HepG2 (cell line): ENCODE measurements around the gene MDP1. TPM values are rescaled to one million over a fixed set of nuclear protein-coding genes. Genes with fewer than 3 reads are reported as not detected.

Experiments used
- DPF2 ChIP-seq: sonication (generic); formaldehyde crosslinking; IDR thresholded peaks from 2 replicates; pipeline ENCODE4 v1.4.0; 2020; ENCODE audit warnings: mild to moderate bottlenecking, low read depth, missing genetic modification reagents, borderline replicate concordance
- GABPB1 ChIP-seq: IDR thresholded peaks from 2 replicates; pipeline ENCODE4 v1.6.1; 2016; ENCODE audit warnings: mild to moderate bottlenecking, missing genetic modification reagents, moderate library complexity, missing compliant biosample characterization
- HNRNPH1 ChIP-seq: fragments of 200-400 bp; formaldehyde crosslinking; optimal IDR thresholded peaks from 2 replicates; pipeline ENCODE3; 2017; ENCODE audit warnings: mild to moderate bottlenecking, low read depth, low read length
- HOMEZ ChIP-seq: IDR thresholded peaks from 2 replicates; pipeline ENCODE4 v1.6.1; 2016; ENCODE audit warnings: low read depth
- MEF2D ChIP-seq: sonication (generic); formaldehyde crosslinking; IDR thresholded peaks from 2 replicates; pipeline ENCODE4 v1.5.1; 2020; ENCODE audit warnings: mild to moderate bottlenecking, missing genetic modification reagents
- MTA3 ChIP-seq: sonication (generic); formaldehyde crosslinking; IDR thresholded peaks from 2 replicates; pipeline ENCODE4 v1.4.0; 2020; ENCODE audit warnings: missing genetic modification reagents
- PLRG1 ChIP-seq: fragments of 450-650 bp; conservative IDR thresholded peaks from 2 replicates; pipeline ENCODE4 v1.6.1; 2016
- RERE ChIP-seq: IDR thresholded peaks from 2 replicates; pipeline ENCODE4 v1.6.1; 2016; ENCODE audit warnings: low read depth, missing genetic modification reagents, missing compliant biosample characterization
- THAP11 ChIP-seq: IDR thresholded peaks from 2 replicates; pipeline ENCODE4 v1.6.1; 2016; ENCODE audit warnings: missing biosample characterization, missing genetic modification reagents
- ZBED4 ChIP-seq: sonication (generic); formaldehyde crosslinking; IDR thresholded peaks from 2 replicates; pipeline ENCODE4 v1.4.0; 2020; ENCODE audit warnings: missing genetic modification reagents, borderline replicate concordance
- ZFP91 ChIP-seq: sonication (generic); formaldehyde crosslinking; IDR thresholded peaks from 2 replicates; pipeline ENCODE4 v1.9.0; 2022; ENCODE audit warnings: missing genetic modification reagents, mild to moderate bottlenecking, borderline replicate concordance
- ZNF256 ChIP-seq: sonication (generic); formaldehyde crosslinking; conservative IDR thresholded peaks from 2 replicates; pipeline ENCODE4 v1.4.0; 2020; ENCODE audit warnings: missing genetic modification reagents
- ZNF263 ChIP-seq: sonication (generic); formaldehyde crosslinking; IDR thresholded peaks from 2 replicates; pipeline ENCODE4 v1.4.0; 2020; ENCODE audit warnings: missing genetic modification reagents
- ZNF451 ChIP-seq: sonication (generic); formaldehyde crosslinking; IDR thresholded peaks from 2 replicates; pipeline ENCODE4 v1.5.0; 2020; ENCODE audit warnings: mild to moderate bottlenecking, missing genetic modification reagents
- ZNF570 ChIP-seq: sonication (generic); formaldehyde crosslinking; IDR thresholded peaks from 2 replicates; pipeline ENCODE4 v1.4.0; 2020; ENCODE audit warnings: mild to moderate bottlenecking, missing genetic modification reagents, borderline replicate concordance
- ZSCAN31 ChIP-seq: sonication (generic); formaldehyde crosslinking; IDR thresholded peaks from 2 replicates; pipeline ENCODE4 v1.5.0; 2020; ENCODE audit warnings: low read depth, mild to moderate bottlenecking, missing genetic modification reagents
- polyA plus RNA-seq, 8 experiments: library from polyadenylated mRNA; depleted of rRNA in 3 of 8; stranded (reverse) in 7 of 8; unstranded in 1 of 8; fragments of >200 nt; fragmentation: Illumina TruSeq in 4 of 8; extraction: Trizol in 4 of 8; gene quantifications; 2 replicates each; pipeline versions ENCODE4 v1.2.1 to v1.2.3, GENCODE V29; 2011 to 2016; ENCODE audit warnings: low read depth in 4 of 8, missing spikeins in 1 of 8, mixed read lengths in 1 of 8; ENCODE audit not compliant: insufficient read depth in 1 of 8
- total RNA-seq, 5 experiments: library from RNA; depleted of rRNA; stranded (reverse); fragments of >200 nt; fragmentation: Illumina TruSeq; extraction: Trizol; gene quantifications; 2 replicates each; pipeline ENCODE4 v1.2.3, GENCODE V29; 2016; ENCODE audit warnings: low read depth in 1 of 5

The MDP1 gene
- total and polyA plus RNA-seq, 2 of the 13 experiments (the other 11 are each of a cell fraction or from before 2014, with no cell fraction given) = 44.1 to 48.7 TPM

- TF ChIP-seq RERE (CRISPR knock-in tag) (peak; percentile 45; the same call in 1 of the 2 replicates), MTA3 (CRISPR knock-in tag) (no peak), PLRG1 (no peak), HNRNPH1 (no peak), THAP11 (peak; percentile 26; the same call in 1 of the 2 replicates), ZNF256 (CRISPR knock-in tag) (no peak), DPF2 (0 out of 2 replicates have a peak, but pooled peaks have one; percentile 26), GABPB1 (CRISPR knock-in tag) (0 out of 2 replicates have a peak, but pooled peaks have one; percentile 12), HOMEZ (CRISPR knock-in tag) (no peak), ZFP91 (no peak; the same call in 1 of the 2 replicates), MEF2D (CRISPR knock-in tag) (no peak), ZNF451 (peak; percentile 62; the same call in 1 of the 2 replicates), ZSCAN31 (CRISPR knock-in tag) (peak; percentile 72; the same call in 1 of the 2 replicates), ZNF263 (CRISPR knock-in tag) (no peak), ZBED4 (peak; percentile 91; the same call in 1 of the 2 replicates), ZNF570 (no peak)
Measured at GRCh38 chr14:24255931-24256711, 40.3 kb upstream of the MDP1 start (continued).
